Measurements from ENCODE around the gene TNC. TPM values are rescaled to one million over a fixed set of nuclear protein-coding genes. Genes with fewer than 3 reads are reported as not detected.

TNC gene
- total RNA-seq, 1 donor from 2014 or later: 18.7 TPM

- Histone ChIP-seq H3K4me3 (no peak overlapping the region), H3K9me3 (no peaks in the 10 kb centered on the region), H3K27ac (no peak overlapping the region), H3K4me1 (no peaks in the 10 kb centered on the region), H3K36me3 (no peaks in the 10 kb centered on the region), H3K27me3 (no peaks in the 10 kb centered on the region)
- no peak for DNase-seq (ENCODE audit: extremely low spot score in 2 of 2)
- TF ChIP-seq POLR2A (IDR thresholded peaks at IDR 0.05) (no peak), POLR2AphosphoS5 (IDR thresholded peaks at IDR 0.05; ENCODE audit: insufficient read depth in 1 of 2, low read depth in 1 of 2) (no peak), CTCF (IDR thresholded peaks at IDR 0.05) (no peak)
- intact Hi-C loops (cut with DNase I): no loop called here
Observed at GRCh38 chr9:115022760-115023434, 95.1 kb downstream of the TNC start.

DNA sequence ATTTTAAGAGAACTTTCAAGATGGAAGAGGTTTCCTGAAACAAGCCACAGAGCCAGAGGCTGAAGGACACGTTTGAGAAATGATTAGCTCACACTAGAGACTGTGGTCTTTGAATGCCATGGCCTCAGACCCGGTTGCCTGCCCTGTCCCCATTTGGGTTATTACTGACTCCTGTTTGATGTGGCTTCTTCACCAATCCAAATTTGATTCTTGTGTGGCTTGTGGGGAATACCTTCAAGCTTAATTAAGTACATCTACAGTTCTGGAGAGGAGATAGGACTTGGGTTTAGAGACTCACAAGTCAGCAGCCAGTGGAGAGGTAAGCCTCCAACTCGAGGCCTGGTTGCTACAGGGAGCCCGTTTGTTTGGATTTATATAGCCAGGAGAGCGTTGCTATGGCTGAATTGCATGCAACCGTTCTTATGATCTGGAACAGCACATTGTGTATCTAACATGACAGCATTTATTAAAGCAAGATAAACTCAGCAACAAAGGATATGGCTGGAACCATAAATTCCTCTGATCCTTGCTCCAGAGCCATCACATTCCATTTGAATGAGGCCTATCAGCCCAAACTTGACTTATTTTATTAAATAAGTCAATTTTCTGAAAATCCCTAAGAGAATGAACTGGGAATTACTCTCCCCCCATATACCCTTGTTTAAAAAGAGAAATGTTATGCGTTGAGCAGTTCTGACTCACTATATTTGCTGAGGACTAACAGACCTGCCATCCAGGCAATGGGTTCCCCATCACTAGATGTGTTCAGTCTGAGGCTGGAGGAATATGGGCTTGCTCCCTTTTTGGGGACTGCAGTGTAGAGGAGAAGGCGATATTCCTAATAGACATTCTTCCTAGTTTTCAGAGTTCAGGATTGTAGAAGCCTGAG lies 99.2 kb downstream of the TNC start:
- no peak for TF ChIP-seq POLR2AphosphoS5 (IDR thresholded peaks at IDR 0.05; ENCODE audit: insufficient read depth in 1 of 2, low read depth in 1 of 2)
- TF ChIP-seq POLR2A (IDR thresholded peaks at IDR 0.05): no peak
- TF ChIP-seq CTCF (IDR thresholded peaks at IDR 0.05): no peak
- intact Hi-C loops (cut with DNase I): loop anchor here (10.0 kb wide), 2 partner anchors 84 to 604 kb away; partner anchors contain the start of gene TNFSF8
- Histone ChIP-seq H3K27me3 (no peaks in the 10 kb centered on the region), H3K27ac (peak overlapping the region; percentile 56), H3K9me3 (no peaks in the 10 kb centered on the region), H3K4me3 (no peak overlapping the region), H3K36me3 (no peaks in the 10 kb centered on the region), H3K4me1 (no peaks in the 10 kb centered on the region)
- DNase-seq (ENCODE audit: extremely low spot score in 2 of 2): no peak

DNA sequence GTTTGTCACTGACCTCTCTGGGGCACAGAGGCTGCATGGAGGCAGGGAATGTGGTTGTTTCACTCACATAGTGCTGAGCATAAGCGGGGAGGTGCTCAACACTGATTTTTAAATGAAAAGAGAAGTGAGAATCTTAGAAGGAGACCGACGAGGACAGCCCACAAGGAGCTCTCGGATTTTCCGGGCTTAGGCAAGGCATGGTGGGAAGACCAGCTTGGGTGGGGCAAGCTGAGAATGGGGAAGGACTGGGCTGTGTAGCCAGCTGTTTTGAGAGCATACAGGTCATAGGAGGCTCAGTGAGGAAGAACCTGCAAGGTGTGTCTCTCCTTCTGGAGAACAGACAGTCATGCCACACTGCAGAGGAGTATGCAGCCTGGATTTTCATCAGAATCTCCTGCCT lies 101.6 kb downstream of the TNC start:
- Histone ChIP-seq H3K9me3 (no peaks in the 10 kb centered on the region), H3K4me1 (no peaks in the 10 kb centered on the region), H3K27me3 (no peaks in the 10 kb centered on the region), H3K27ac (no peak overlapping the region), H3K36me3 (no peaks in the 10 kb centered on the region), H3K4me3 (no peak overlapping the region)
- intact Hi-C loops (cut with DNase I): loop anchor here (10.0 kb wide), 2 partner anchors 82 to 602 kb away; partner anchors contain the start of gene TNFSF8
- DNase-seq (ENCODE audit: extremely low spot score in 2 of 2): no peak
- no peak for TF ChIP-seq POLR2A (IDR thresholded peaks at IDR 0.05)
- no peak for TF ChIP-seq CTCF (IDR thresholded peaks at IDR 0.05)

GRCh38 chr9:115015018-115015635 lies 102.8 kb downstream of the TNC start:
- Histone ChIP-seq H3K4me1 (no peaks in the 10 kb centered on the region), H3K27ac (no peak overlapping the region), H3K4me3 (no peak overlapping the region), H3K36me3 (no peaks in the 10 kb centered on the region), H3K27me3 (no peaks in the 10 kb centered on the region), H3K9me3 (no peaks in the 10 kb centered on the region)
- no peak for DNase-seq (ENCODE audit: extremely low spot score in 2 of 2)
- intact Hi-C loops (cut with DNase I): loop anchor here (10.0 kb wide), 2 partner anchors 80 to 600 kb away; partner anchors contain the start of gene TNFSF8
- peak in 2 of 3 experiments; percentile 19 to 31 for TF ChIP-seq CTCF (IDR thresholded peaks at IDR 0.05)
- no peak for TF ChIP-seq POLR2A (IDR thresholded peaks at IDR 0.05)

Measured in vagina (tissue), 2 donors.